HepG2 (cell line): ENCODE measurements around the gene TRIP6. TPM values are rescaled to one million over a fixed set of nuclear protein-coding genes. Genes with fewer than 3 reads are reported as not detected.

Experiments used
- FOXA1 ChIP-seq, 2 experiments: fragments of 450-650 bp in 1 of 2; sonication (generic) in 1 of 2; formaldehyde crosslinking in 1 of 2; IDR thresholded peaks; 2 replicates each; pipeline versions ENCODE4 v1.4.0 to v1.6.1; 2016 to 2020; ENCODE audit warnings: missing genetic modification reagents in 1 of 2
- KDM4B ChIP-seq: sonication (generic); formaldehyde crosslinking; IDR thresholded peaks from 2 replicates; pipeline ENCODE4 v1.4.0; 2020; ENCODE audit warnings: missing genetic modification reagents
- RARA ChIP-seq: IDR thresholded peaks from 2 replicates; pipeline ENCODE4 v1.6.1; 2016; ENCODE audit warnings: missing genetic modification reagents, missing compliant biosample characterization
- RNF2 ChIP-seq: fragments of 450-650 bp; conservative IDR thresholded peaks from 2 replicates; pipeline ENCODE4 v1.6.1; 2016; ENCODE audit warnings: low read depth
- SKI ChIP-seq: fragments of 450-650 bp; IDR thresholded peaks from one replicate; pipeline ENCODE4 v1.6.1; 2018; ENCODE audit warnings: mild to moderate bottlenecking; ENCODE audit not compliant: partially characterized antibody
- SNAPC5 ChIP-seq: sonication (generic); formaldehyde crosslinking; IDR thresholded peaks from 2 replicates; pipeline ENCODE4 v1.8.1; 2023; ENCODE audit warnings: mild to moderate bottlenecking, missing genetic modification reagents, borderline replicate concordance
- THYN1 ChIP-seq: sonication (generic); formaldehyde crosslinking; IDR thresholded peaks from 2 replicates; pipeline ENCODE4 v1.8.1; 2023; ENCODE audit warnings: low read depth, mild to moderate bottlenecking, moderate library complexity, missing genetic modification reagents, borderline replicate concordance
- ZNF354B ChIP-seq: sonication (generic); formaldehyde crosslinking; IDR thresholded peaks from 2 replicates; pipeline ENCODE4 v1.8.0; 2022; ENCODE audit warnings: mild to moderate bottlenecking, missing genetic modification reagents
- ZNF574 ChIP-seq: sonication (generic); formaldehyde crosslinking; IDR thresholded peaks from 2 replicates; pipeline ENCODE4 v1.4.0; 2020; ENCODE audit warnings: missing genetic modification reagents
- ZNF687 ChIP-seq: sonication (generic); formaldehyde crosslinking; IDR thresholded peaks from 2 replicates; pipeline ENCODE4 v1.5.1; 2020; ENCODE audit warnings: mild to moderate bottlenecking, missing genetic modification reagents, moderate library complexity
- ZNF710 ChIP-seq: sonication (generic); formaldehyde crosslinking; IDR thresholded peaks from 2 replicates; pipeline ENCODE4 v1.5.0; 2020; ENCODE audit warnings: mild to moderate bottlenecking, missing genetic modification reagents, borderline replicate concordance
- polyA plus RNA-seq, 8 experiments: library from polyadenylated mRNA; depleted of rRNA in 3 of 8; stranded (reverse) in 7 of 8; unstranded in 1 of 8; fragments of >200 nt; fragmentation: Illumina TruSeq in 4 of 8; extraction: Trizol in 4 of 8; gene quantifications; 2 replicates each; pipeline versions ENCODE4 v1.2.1 to v1.2.3, GENCODE V29; 2011 to 2016; ENCODE audit warnings: low read depth in 4 of 8, missing spikeins in 1 of 8, mixed read lengths in 1 of 8; ENCODE audit not compliant: insufficient read depth in 1 of 8
- total RNA-seq, 5 experiments: library from RNA; depleted of rRNA; stranded (reverse); fragments of >200 nt; fragmentation: Illumina TruSeq; extraction: Trizol; gene quantifications; 2 replicates each; pipeline ENCODE4 v1.2.3, GENCODE V29; 2016; ENCODE audit warnings: low read depth in 1 of 5
- TF ChIP-seq, protein P1 (sequence below): sonication (generic); formaldehyde crosslinking; IDR thresholded peaks from 2 replicates; pipeline ENCODE4 v1.4.0; 2020; ENCODE audit warnings: mild to moderate bottlenecking, missing genetic modification reagents

Gene TRIP6
- total and polyA plus RNA-seq, 2 of the 13 experiments (the other 11 are each of a cell fraction or from before 2014, with no cell fraction given) = 0.34 to 0.38 TPM

DNA sequence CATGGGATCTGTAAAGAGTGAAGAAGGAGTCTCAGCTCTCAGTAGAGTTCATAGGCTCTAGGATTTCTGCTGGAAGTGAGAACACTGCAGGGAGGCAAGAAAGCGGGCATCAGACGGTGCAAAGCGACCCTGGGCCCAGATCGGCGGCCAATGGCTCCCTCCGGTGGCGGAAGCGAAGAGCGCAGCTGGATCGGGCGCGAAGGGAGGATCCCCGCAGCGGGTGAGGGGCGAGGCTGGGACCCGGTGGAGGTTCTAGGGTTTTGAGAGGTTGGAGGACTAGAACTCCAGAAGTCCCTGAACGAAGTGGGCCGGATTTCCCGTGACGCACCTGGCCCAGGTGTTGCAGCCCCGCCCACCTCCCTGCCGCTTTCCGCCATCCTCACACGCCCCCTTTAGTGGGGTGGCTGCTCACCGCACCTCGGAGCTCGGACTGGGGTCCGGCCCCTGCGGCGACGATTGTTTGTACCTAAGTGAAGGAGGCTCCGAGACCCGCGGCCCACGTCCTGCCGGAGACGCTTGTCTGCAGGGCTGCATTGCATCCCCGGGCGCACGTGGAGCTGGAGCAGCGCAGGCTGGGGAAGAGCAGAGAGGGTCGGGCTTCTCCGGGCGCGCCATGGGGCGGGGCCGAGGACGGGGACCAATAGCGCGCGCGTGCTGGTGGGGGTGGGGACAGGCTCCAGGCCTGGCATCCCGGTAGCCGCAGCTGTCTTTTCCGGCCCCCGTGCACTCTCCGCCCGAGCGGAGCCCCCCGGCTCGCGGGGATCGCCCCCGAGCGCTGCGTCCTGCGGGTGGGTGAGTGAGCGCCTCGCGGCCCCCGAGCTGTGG, 14.9 kb upstream of the TRIP6 start, which contains the start of gene SLC12A9 (continued):
- TF ChIP-seq ZNF687 (CRISPR knock-in tag) = peak; percentile 97
- no peak for TF ChIP-seq RARA (CRISPR knock-in tag)
- no peak; the same call in 1 of the 2 replicates for TF ChIP-seq ZNF574 (CRISPR knock-in tag)
- no peak for TF ChIP-seq THYN1
- TF ChIP-seq RNF2 = no peak
- TF ChIP-seq KDM4B = no peak
- TF ChIP-seq ZNF354B (CRISPR knock-in tag) = no peak
- TF ChIP-seq SKI = no peak
- TF ChIP-seq, protein P1, sequence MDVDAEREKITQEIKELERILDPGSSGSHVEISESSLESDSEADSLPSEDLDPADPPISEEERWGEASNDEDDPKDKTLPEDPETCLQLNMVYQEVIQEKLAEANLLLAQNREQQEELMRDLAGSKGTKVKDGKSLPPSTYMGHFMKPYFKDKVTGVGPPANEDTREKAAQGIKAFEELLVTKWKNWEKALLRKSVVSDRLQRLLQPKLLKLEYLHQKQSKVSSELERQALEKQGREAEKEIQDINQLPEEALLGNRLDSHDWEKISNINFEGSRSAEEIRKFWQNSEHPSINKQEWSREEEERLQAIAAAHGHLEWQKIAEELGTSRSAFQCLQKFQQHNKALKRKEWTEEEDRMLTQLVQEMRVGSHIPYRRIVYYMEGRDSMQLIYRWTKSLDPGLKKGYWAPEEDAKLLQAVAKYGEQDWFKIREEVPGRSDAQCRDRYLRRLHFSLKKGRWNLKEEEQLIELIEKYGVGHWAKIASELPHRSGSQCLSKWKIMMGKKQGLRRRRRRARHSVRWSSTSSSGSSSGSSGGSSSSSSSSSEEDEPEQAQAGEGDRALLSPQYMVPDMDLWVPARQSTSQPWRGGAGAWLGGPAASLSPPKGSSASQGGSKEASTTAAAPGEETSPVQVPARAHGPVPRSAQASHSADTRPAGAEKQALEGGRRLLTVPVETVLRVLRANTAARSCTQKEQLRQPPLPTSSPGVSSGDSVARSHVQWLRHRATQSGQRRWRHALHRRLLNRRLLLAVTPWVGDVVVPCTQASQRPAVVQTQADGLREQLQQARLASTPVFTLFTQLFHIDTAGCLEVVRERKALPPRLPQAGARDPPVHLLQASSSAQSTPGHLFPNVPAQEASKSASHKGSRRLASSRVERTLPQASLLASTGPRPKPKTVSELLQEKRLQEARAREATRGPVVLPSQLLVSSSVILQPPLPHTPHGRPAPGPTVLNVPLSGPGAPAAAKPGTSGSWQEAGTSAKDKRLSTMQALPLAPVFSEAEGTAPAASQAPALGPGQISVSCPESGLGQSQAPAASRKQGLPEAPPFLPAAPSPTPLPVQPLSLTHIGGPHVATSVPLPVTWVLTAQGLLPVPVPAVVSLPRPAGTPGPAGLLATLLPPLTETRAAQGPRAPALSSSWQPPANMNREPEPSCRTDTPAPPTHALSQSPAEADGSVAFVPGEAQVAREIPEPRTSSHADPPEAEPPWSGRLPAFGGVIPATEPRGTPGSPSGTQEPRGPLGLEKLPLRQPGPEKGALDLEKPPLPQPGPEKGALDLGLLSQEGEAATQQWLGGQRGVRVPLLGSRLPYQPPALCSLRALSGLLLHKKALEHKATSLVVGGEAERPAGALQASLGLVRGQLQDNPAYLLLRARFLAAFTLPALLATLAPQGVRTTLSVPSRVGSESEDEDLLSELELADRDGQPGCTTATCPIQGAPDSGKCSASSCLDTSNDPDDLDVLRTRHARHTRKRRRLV (CRISPR knock-in tag) = peak; percentile 24; the same call in 1 of the 2 replicates
- no peak for TF ChIP-seq SNAPC5 (CRISPR knock-in tag)
- TF ChIP-seq ZNF710 = no peak
- no peak for TF ChIP-seq FOXA1 (IDR thresholded peaks at IDR 0.05)
- no peak for TF ChIP-seq FOXA1 (CRISPR knock-in tag; IDR thresholded peaks at IDR 0.05)
